Putamen (tissue), 1 donor: ENCODE measurements around the gene SUSD1.
"Not testable (repeated sequence)": the region's sequence is repeated elsewhere in the genome, so short reads cannot be mapped to it uniquely, and the experiment has no call there.

ENCODE experiments used
- DNase-seq: peaks from one replicate; pipeline ENCODE4 v3.0.0-alpha.2; 2016; ENCODE audit warnings: low spot score

SUSD1 gene

GRCh38 chr9:112129246-112129645 lies 45.9 kb downstream of the SUSD1 start:
- no peak for DNase-seq

- DNase-seq = not testable (repeated sequence)
These were observed 46.7 kb downstream of the SUSD1 start for GRCh38 chr9:112128399-112128798.

GRCh38 chr9:112127281-112127680 lies 47.8 kb downstream of the SUSD1 start:
- no peak for DNase-seq

GRCh38 chr9:112125951-112126388 lies 49.1 kb downstream of the SUSD1 start:
- no peak for DNase-seq

- no peak for DNase-seq
These were observed 50.9 kb downstream of the SUSD1 start for GRCh38 chr9:112124156-112124555.

GRCh38 chr9:112121633-112122032 lies 53.5 kb downstream of the SUSD1 start:
- no peak for DNase-seq

- peak; percentile 76 for DNase-seq
These were observed 54.6 kb downstream of the SUSD1 start for GRCh38 chr9:112120439-112120925.

GRCh38 chr9:112120030-112120341 lies 55.1 kb downstream of the SUSD1 start:
- DNase-seq = no peak

- no peak for DNase-seq
These were observed 55.7 kb downstream of the SUSD1 start for GRCh38 chr9:112119225-112120029.

- DNase-seq = no peak
These were observed 57.1 kb downstream of the SUSD1 start for GRCh38 chr9:112118009-112118408.

- no peak for DNase-seq
These were observed 58.9 kb downstream of the SUSD1 start for GRCh38 chr9:112115970-112116753.

GRCh38 chr9:112115109-112115508 lies 60.0 kb downstream of the SUSD1 start:
- DNase-seq = no peak

GRCh38 chr9:112112941-112113681 lies 62.0 kb downstream of the SUSD1 start:
- no peak for DNase-seq

GRCh38 chr9:112112519-112112918 lies 62.6 kb downstream of the SUSD1 start:
- no peak for DNase-seq

- DNase-seq = peak; percentile 71
These were observed 63.6 kb downstream of the SUSD1 start for GRCh38 chr9:112111461-112111860.

GRCh38 chr9:112110777-112111113 lies 64.4 kb downstream of the SUSD1 start:
- no peak for DNase-seq

GRCh38 chr9:112110094-112110776 lies 64.9 kb downstream of the SUSD1 start:
- no peak for DNase-seq

- no peak for DNase-seq
These were observed 70.2 kb downstream of the SUSD1 start for GRCh38 chr9:112104901-112105300.

GRCh38 chr9:112104401-112104800 lies 70.7 kb downstream of the SUSD1 start:
- no peak for DNase-seq

- DNase-seq = peak; percentile 72
These were observed 71.7 kb downstream of the SUSD1 start for GRCh38 chr9:112103405-112103804.

- peak; percentile 55 for DNase-seq
These were observed 77.1 kb downstream of the SUSD1 start for GRCh38 chr9:112097712-112098688.
